GM23338 (cell line): ENCODE results near the gene ISCU. TPM values are rescaled to one million over a fixed set of nuclear protein-coding genes. Genes with fewer than 3 reads are reported as not detected.

Source experiments
- ATAC-seq: fragments of 200-7000 bp; cut with Tn5 transposase; 3 replicates; pipeline ENCODE4 v1.9.1; 2020
- DNase-seq: peaks from one replicate; pipeline ENCODE4 v3.0.0-alpha.2; 2015; ENCODE audit warnings: low spot score
- H2AFZ ChIP-seq: fragments of 200-600 bp; sonication (generic); 2 replicates; pipeline ENCODE4 v1.8.0; 2016; ENCODE audit warnings: antibody characterized with exemption, mild to moderate bottlenecking, moderate library complexity
- H3F3A ChIP-seq: fragments of 200-600 bp; sonication (generic); replicated peaks from 2 replicates; pipeline ENCODE4 v1.8.0; 2017; ENCODE audit warnings: antibody characterized with exemption, mixed run types, low read depth
- H3K27ac ChIP-seq: fragments of 200-600 bp; sonication (generic); 2 replicates; pipeline ENCODE4 v1.6.1; 2016; ENCODE audit warnings: low read depth
- H3K27me3 ChIP-seq: fragments of 200-600 bp; sonication (generic); 2 replicates; pipeline ENCODE4 v1.8.0; 2016; ENCODE audit warnings: mild to moderate bottlenecking, mixed run types, moderate library complexity; ENCODE audit not compliant: insufficient read depth
- H3K36me3 ChIP-seq: fragments of 200-600 bp; sonication (generic); 2 replicates; pipeline ENCODE4 v1.8.0; 2016; ENCODE audit warnings: mild to moderate bottlenecking; ENCODE audit not compliant: insufficient read depth
- H3K4me1 ChIP-seq: fragments of 200-600 bp; sonication (generic); 2 replicates; pipeline ENCODE4 v1.8.0; 2016; ENCODE audit warnings: mild to moderate bottlenecking, moderate library complexity; ENCODE audit not compliant: insufficient read depth
- H3K4me2 ChIP-seq: fragments of 200-600 bp; sonication (generic); 2 replicates; pipeline ENCODE4 v1.7.1; 2017; ENCODE audit warnings: mixed run types
- H3K4me3 ChIP-seq: fragments of 200-600 bp; sonication (generic); 2 replicates; pipeline ENCODE4 v1.6.1; 2016; ENCODE audit warnings: mixed run types
- H3K79me2 ChIP-seq: fragments of 200-600 bp; sonication (generic); replicated peaks from 2 replicates; pipeline ENCODE4 v1.8.0; 2017; ENCODE audit warnings: mild to moderate bottlenecking; ENCODE audit not compliant: insufficient read depth
- H3K9me2 ChIP-seq: fragments of 200-600 bp; sonication (generic); 2 replicates; pipeline ENCODE4 v1.8.0; 2017; ENCODE audit not compliant: insufficient read depth
- H4K20me1 ChIP-seq: fragments of 200-600 bp; sonication (generic); replicated peaks from 2 replicates; pipeline ENCODE4 v1.8.0; 2017; ENCODE audit warnings: mild to moderate bottlenecking; ENCODE audit not compliant: insufficient read depth
- H3K27ac Mint-ChIP-seq: 2 replicates; pipeline ENCODE4 v1.8.0; 2020; ENCODE audit warnings: inconsistent platforms, mild to moderate bottlenecking, moderate library complexity, mixed read lengths
- H3K27me3 Mint-ChIP-seq: 3 replicates; pipeline ENCODE4 v1.8.0; 2022; ENCODE audit warnings: low read depth, mild to moderate bottlenecking, moderate library complexity, mixed read lengths, inconsistent platforms; ENCODE audit not compliant: insufficient read depth, poor library complexity
- H3K36me3 Mint-ChIP-seq: 3 replicates; pipeline ENCODE4 v1.8.0; 2021; ENCODE audit warnings: low read depth, mild to moderate bottlenecking, inconsistent platforms, moderate library complexity, mixed read lengths
- H3K4me1 Mint-ChIP-seq: 3 replicates; pipeline ENCODE4 v1.8.0; 2020; ENCODE audit warnings: mild to moderate bottlenecking, inconsistent platforms, mixed read lengths
- H3K4me3 Mint-ChIP-seq: 3 replicates; pipeline ENCODE4 v1.8.0; 2021; ENCODE audit warnings: moderate library complexity, mild to moderate bottlenecking, inconsistent platforms, mixed read lengths
- H3K9me3 Mint-ChIP-seq: 3 replicates; pipeline ENCODE4 v1.8.0; 2020; ENCODE audit warnings: moderate library complexity, mild to moderate bottlenecking, inconsistent platforms, mixed read lengths
- CREB1 ChIP-seq: fragments of 250-450 bp; sonication (Bioruptor Pico); IDR thresholded peaks from 2 replicates; pipeline ENCODE4 v1.5.0; 2020; ENCODE audit warnings: low read depth, mild to moderate bottlenecking, moderate library complexity
- CTCF ChIP-seq, 2 experiments: fragments of 200-600 bp in 1 of 2; sonication (generic) in 1 of 2; conservative IDR thresholded peaks; 2 replicates each; pipeline versions ENCODE4 v1.5.1 to v1.6.1; 2016 to 2017; ENCODE audit warnings: antibody characterized with exemption in 2 of 2, low read depth in 2 of 2, mild to moderate bottlenecking in 2 of 2, moderate library complexity in 1 of 2
- ETS1 ChIP-seq: IDR thresholded peaks from 2 replicates; pipeline ENCODE4 v1.6.1; 2016; ENCODE audit warnings: antibody characterized with exemption
- EZH2 ChIP-seq: fragments of 200-600 bp; sonication (generic); IDR thresholded peaks from one replicate; pipeline ENCODE4 v1.8.0; 2017; ENCODE audit warnings: antibody characterized with exemption, mild to moderate bottlenecking, low read depth; ENCODE audit not compliant: unreplicated experiment
- EZH2phosphoT487 ChIP-seq: fragments of 200-600 bp; sonication (generic); IDR thresholded peaks from one replicate; pipeline ENCODE4 v1.8.1; 2018; ENCODE audit warnings: antibody characterized with exemption; ENCODE audit not compliant: unreplicated experiment
- JUNB ChIP-seq: IDR thresholded peaks from one replicate; pipeline ENCODE4 v1.6.1; 2016; ENCODE audit warnings: antibody characterized with exemption; ENCODE audit not compliant: unreplicated experiment
- POLR2AphosphoS5 ChIP-seq: IDR thresholded peaks from 2 replicates; pipeline ENCODE4 v1.6.1; 2016; ENCODE audit warnings: antibody characterized with exemption, low read depth
- STAT1 ChIP-seq: IDR thresholded peaks from one replicate; pipeline ENCODE4 v1.6.1; 2016; ENCODE audit warnings: antibody characterized with exemption; ENCODE audit not compliant: unreplicated experiment
- ZNF114 ChIP-seq: fragments of 250-450 bp; sonication (Bioruptor Pico); IDR thresholded peaks from 2 replicates; pipeline ENCODE4 v1.5.0; 2020; ENCODE audit warnings: mild to moderate bottlenecking, moderate library complexity
- ZNF331 ChIP-seq: fragments of 250-450 bp; sonication (Bioruptor Pico); IDR thresholded peaks from 2 replicates; pipeline ENCODE4 v1.5.0; 2020; ENCODE audit warnings: low read depth, mild to moderate bottlenecking, moderate library complexity
- polyA plus RNA-seq: library from polyadenylated mRNA; unstranded; fragments of >200 nt; fragmentation: Nextera tagmentation; extraction: Ambion mirVana; gene quantifications from 2 replicates; pipeline ENCODE4 v1.2.1, GENCODE V29; 2016
- total RNA-seq: library from RNA; depleted of rRNA; stranded (reverse); fragments of >200 nt; shearing (Covaris generic); gene quantifications from 2 replicates; pipeline ENCODE4 v1.2.3, GENCODE V29; 2014
- TF ChIP-seq, protein P1 (sequence below): IDR thresholded peaks from one replicate; pipeline ENCODE4 v1.6.1; 2018; ENCODE audit warnings: antibody characterized with exemption; ENCODE audit not compliant: unreplicated experiment

ISCU gene
- total and polyA plus RNA-seq, 2 experiments from 2014 or later = 123 to 129 TPM

- no peak for TF ChIP-seq ETS1
- TF ChIP-seq EZH2 = no peak
- no peak for TF ChIP-seq POLR2AphosphoS5
- no peak for TF ChIP-seq CREB1 (CRISPR knock-in tag)
- TF ChIP-seq, protein P1, sequence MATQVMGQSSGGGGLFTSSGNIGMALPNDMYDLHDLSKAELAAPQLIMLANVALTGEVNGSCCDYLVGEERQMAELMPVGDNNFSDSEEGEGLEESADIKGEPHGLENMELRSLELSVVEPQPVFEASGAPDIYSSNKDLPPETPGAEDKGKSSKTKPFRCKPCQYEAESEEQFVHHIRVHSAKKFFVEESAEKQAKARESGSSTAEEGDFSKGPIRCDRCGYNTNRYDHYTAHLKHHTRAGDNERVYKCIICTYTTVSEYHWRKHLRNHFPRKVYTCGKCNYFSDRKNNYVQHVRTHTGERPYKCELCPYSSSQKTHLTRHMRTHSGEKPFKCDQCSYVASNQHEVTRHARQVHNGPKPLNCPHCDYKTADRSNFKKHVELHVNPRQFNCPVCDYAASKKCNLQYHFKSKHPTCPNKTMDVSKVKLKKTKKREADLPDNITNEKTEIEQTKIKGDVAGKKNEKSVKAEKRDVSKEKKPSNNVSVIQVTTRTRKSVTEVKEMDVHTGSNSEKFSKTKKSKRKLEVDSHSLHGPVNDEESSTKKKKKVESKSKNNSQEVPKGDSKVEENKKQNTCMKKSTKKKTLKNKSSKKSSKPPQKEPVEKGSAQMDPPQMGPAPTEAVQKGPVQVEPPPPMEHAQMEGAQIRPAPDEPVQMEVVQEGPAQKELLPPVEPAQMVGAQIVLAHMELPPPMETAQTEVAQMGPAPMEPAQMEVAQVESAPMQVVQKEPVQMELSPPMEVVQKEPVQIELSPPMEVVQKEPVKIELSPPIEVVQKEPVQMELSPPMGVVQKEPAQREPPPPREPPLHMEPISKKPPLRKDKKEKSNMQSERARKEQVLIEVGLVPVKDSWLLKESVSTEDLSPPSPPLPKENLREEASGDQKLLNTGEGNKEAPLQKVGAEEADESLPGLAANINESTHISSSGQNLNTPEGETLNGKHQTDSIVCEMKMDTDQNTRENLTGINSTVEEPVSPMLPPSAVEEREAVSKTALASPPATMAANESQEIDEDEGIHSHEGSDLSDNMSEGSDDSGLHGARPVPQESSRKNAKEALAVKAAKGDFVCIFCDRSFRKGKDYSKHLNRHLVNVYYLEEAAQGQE = no peak
- TF ChIP-seq JUNB = no peak
- no peak for TF ChIP-seq EZH2phosphoT487
- no peak for TF ChIP-seq ZNF331 (CRISPR knock-in tag)
- no peak for TF ChIP-seq STAT1
- no peak for TF ChIP-seq ZNF114 (CRISPR knock-in tag)
Measured at GRCh38 chr12:108551535-108551934, 10.9 kb upstream of the ISCU start (continued).

- no peak overlapping the region for H3K4me3 Mint-ChIP-seq
- H3K4me3 ChIP-seq = no peak overlapping the region
- TF ChIP-seq EZH2phosphoT487 = no peak
- no peak for TF ChIP-seq CTCF (conservative IDR thresholded peaks at IDR 0.05; ENCODE audit: low read depth in 2 of 2)
- TF ChIP-seq JUNB = no peak
- no peak for TF ChIP-seq EZH2
- no peak for TF ChIP-seq ETS1
- TF ChIP-seq POLR2AphosphoS5 = no peak
Measured at GRCh38 chr12:108553799-108554198, 8.6 kb upstream of the ISCU start.

More at GRCh38 chr12:108553799-108554198, 8.6 kb upstream of the ISCU start:
- H3K9me3 Mint-ChIP-seq = no peaks in the 10 kb centered on the region
- Histone ChIP-seq H3K27ac (no peak overlapping the region), H3K4me2 (no peak overlapping the region), H4K20me1 (peaks cover 66% of the 10 kb centered on the region), H3K27me3 (no peaks in the 10 kb centered on the region), H2AFZ (no peak overlapping the region), H3F3A (no peaks in the 10 kb centered on the region), H3K36me3 (peaks cover 4% of the 10 kb centered on the region; the same call in 1 of the 2 replicates), H3K79me2 (peaks cover 100% of the 10 kb centered on the region), H3K9me2 (no peaks in the 10 kb centered on the region), H3K4me1 (no peaks in the 10 kb centered on the region)
- ATAC-seq (no peak), DNase-seq (peak; percentile 19)
- H3K27ac Mint-ChIP-seq = no peak overlapping the region
- peaks cover 31% of the 10 kb centered on the region for H3K4me1 Mint-ChIP-seq
- peaks cover 14% of the 10 kb centered on the region for H3K36me3 Mint-ChIP-seq
- H3K27me3 Mint-ChIP-seq = no peaks in the 10 kb centered on the region
